ENCODE measurements around the gene MPZL2.

- TF ChIP-seq, protein P1, sequence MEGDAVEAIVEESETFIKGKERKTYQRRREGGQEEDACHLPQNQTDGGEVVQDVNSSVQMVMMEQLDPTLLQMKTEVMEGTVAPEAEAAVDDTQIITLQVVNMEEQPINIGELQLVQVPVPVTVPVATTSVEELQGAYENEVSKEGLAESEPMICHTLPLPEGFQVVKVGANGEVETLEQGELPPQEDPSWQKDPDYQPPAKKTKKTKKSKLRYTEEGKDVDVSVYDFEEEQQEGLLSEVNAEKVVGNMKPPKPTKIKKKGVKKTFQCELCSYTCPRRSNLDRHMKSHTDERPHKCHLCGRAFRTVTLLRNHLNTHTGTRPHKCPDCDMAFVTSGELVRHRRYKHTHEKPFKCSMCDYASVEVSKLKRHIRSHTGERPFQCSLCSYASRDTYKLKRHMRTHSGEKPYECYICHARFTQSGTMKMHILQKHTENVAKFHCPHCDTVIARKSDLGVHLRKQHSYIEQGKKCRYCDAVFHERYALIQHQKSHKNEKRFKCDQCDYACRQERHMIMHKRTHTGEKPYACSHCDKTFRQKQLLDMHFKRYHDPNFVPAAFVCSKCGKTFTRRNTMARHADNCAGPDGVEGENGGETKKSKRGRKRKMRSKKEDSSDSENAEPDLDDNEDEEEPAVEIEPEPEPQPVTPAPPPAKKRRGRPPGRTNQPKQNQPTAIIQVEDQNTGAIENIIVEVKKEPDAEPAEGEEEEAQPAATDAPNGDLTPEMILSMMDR (IDR thresholded peaks at IDR 0.05; ENCODE audit: low read length), result no peak
- no peak for TF ChIP-seq EZH2 (IDR thresholded peaks at IDR 0.05; ENCODE audit: borderline replicate concordance, low read length)
Observed at GRCh38 chr11:118219244-118219643, 44.9 kb downstream of the MPZL2 start.
